Measurements from ENCODE around the gene SRRD.

- no peak for TF ChIP-seq CTCF (IDR thresholded peaks at IDR 0.05)
- TF ChIP-seq POLR2A (IDR thresholded peaks at IDR 0.05): no peak
These were observed 32.3 kb downstream of the SRRD start for GRCh38 chr22:26515931-26516330.
